Endothelial cell of umbilical vein (primary cell): ENCODE results near the gene GJB5. TPM values are rescaled to one million over a fixed set of nuclear protein-coding genes. Genes with fewer than 3 reads are reported as not detected.

Experiments
- BruUV-seq: library from RNA; stranded (reverse); fragments of 400-500 nt; replicated peaks from 2 replicates; lab custom pipeline; 2021; lab: Mats Ljungman, UMichigan
- CTCF ChIA-PET: fragments of 300-600, 350-600 bp; sonication (Branson Sonifier 250); formaldehyde crosslinking; loops from one replicate; lab custom pipeline; 2021; ENCODE audit warnings: antibody characterized with exemption, inconsistent platforms; lab: Charles Lee
- POLR2A ChIA-PET: fragments of 300-600, 350-600 bp; sonication (Branson Sonifier 250); formaldehyde crosslinking; loops from one replicate; lab custom pipeline; 2021; ENCODE audit warnings: antibody characterized with exemption, inconsistent platforms; lab: Charles Lee
- DNase-seq: peaks from one replicate; pipeline ENCODE4 v3.0.0-alpha.2; 2011; ENCODE audit warnings: low read depth, low spot score
- FAIRE-seq: peaks from 2 replicates; lab custom pipeline; 2011; peaks lifted over from hg19 to GRCh38; lab: Jason Lieb, UNC
- H2AFZ ChIP-seq: 2 replicates; pipeline ENCODE4 v1.6.0; 2012; ENCODE audit warnings: low read depth, low read length, control low read depth, inconsistent platforms
- H3K27ac ChIP-seq: 2 replicates; pipeline ENCODE4 v1.5.1; 2011; ENCODE audit warnings: low read depth, mild to moderate bottlenecking, control low read depth, low read length, moderate library complexity; ENCODE audit not compliant: insufficient read depth
- H3K27me3 ChIP-seq, 2 experiments: 2 replicates each; pipeline versions ENCODE4 v1.6.0 to v1.6.1; 2011; ENCODE audit warnings: low read length in 2 of 2, mixed read lengths in 1 of 2; ENCODE audit not compliant: control insufficient read depth in 2 of 2, insufficient read depth in 2 of 2
- H3K36me3 ChIP-seq, 2 experiments: 2 replicates in 1 of 2; 3 replicates in 1 of 2; pipeline ENCODE4 v1.5.1; 2011; ENCODE audit warnings: low read length in 2 of 2, mild to moderate bottlenecking in 1 of 2, moderate library complexity in 1 of 2; ENCODE audit not compliant: control insufficient read depth in 2 of 2, insufficient read depth in 2 of 2; ENCODE audit errors: extremely low read depth in 1 of 2
- H3K4me1 ChIP-seq: 3 replicates; pipeline ENCODE4 v1.5.1; 2011; ENCODE audit warnings: mild to moderate bottlenecking, low read length; ENCODE audit not compliant: control insufficient read depth, insufficient read depth; ENCODE audit errors: extremely low read depth
- H3K4me2 ChIP-seq: 2 replicates; pipeline ENCODE4 v1.6.1; 2011; ENCODE audit warnings: low read length, control low read depth, mixed read lengths; ENCODE audit not compliant: insufficient read depth
- H3K4me3 ChIP-seq, 3 experiments: fragments of 200-600 bp in 1 of 3; sonication (generic), shearing (Covaris generic) in 1 of 3; replicated peaks in 1 of 3; 2 replicates each; pipeline ENCODE4 v1.5.1; 2011 to 2016; ENCODE audit warnings: control low read depth in 3 of 3, low read length in 3 of 3, mild to moderate bottlenecking in 2 of 3, inconsistent platforms in 1 of 3, low read depth in 1 of 3, moderate library complexity in 1 of 3; ENCODE audit not compliant: insufficient read depth in 1 of 3
- H3K79me2 ChIP-seq: 2 replicates; pipeline ENCODE4 v1.6.0; 2012; ENCODE audit warnings: low read length, inconsistent platforms; ENCODE audit not compliant: control insufficient read depth, insufficient read depth
- H3K9ac ChIP-seq: replicated peaks from 2 replicates; pipeline ENCODE3; 2011; ENCODE audit warnings: low read length, control low read depth; ENCODE audit not compliant: insufficient read depth; ENCODE audit errors: extremely low read depth
- H3K9me1 ChIP-seq: replicated peaks from 3 replicates; pipeline ENCODE4 v1.6.0; 2011; ENCODE audit warnings: mild to moderate bottlenecking, low read length; ENCODE audit not compliant: control insufficient read depth, insufficient read depth; ENCODE audit errors: extremely low read depth
- H3K9me3 ChIP-seq: replicated peaks from 2 replicates; pipeline ENCODE4 v1.5.1; 2012; ENCODE audit warnings: low read length, inconsistent platforms; ENCODE audit not compliant: control insufficient read depth, insufficient read depth
- H4K20me1 ChIP-seq: replicated peaks from 2 replicates; pipeline ENCODE3; 2011; ENCODE audit warnings: mild to moderate bottlenecking, low read length; ENCODE audit not compliant: control insufficient read depth, insufficient read depth; ENCODE audit errors: extremely low read depth
- CTCF ChIP-seq, 2 donors: IDR thresholded peaks; 1 replicate in 1 of 2; 2 replicates in 1 of 2; pipeline ENCODE4 v1.5.1; 2011; ENCODE audit warnings: low read length in 2 of 2, mild to moderate bottlenecking in 2 of 2, moderate library complexity in 2 of 2, control low read depth in 1 of 2, inconsistent platforms in 1 of 2, low read depth in 1 of 2; ENCODE audit not compliant: insufficient read depth in 1 of 2; ENCODE audit errors: extremely low read depth in 1 of 2
- EZH2 ChIP-seq: IDR thresholded peaks from 2 replicates; pipeline ENCODE4 v1.6.1; 2012; ENCODE audit warnings: borderline replicate concordance, low read depth, mild to moderate bottlenecking, moderate library complexity, low read length, inconsistent platforms; ENCODE audit not compliant: severe bottlenecking
- FOS ChIP-seq: IDR thresholded peaks from 2 replicates; pipeline ENCODE4 v1.6.1; 2011; ENCODE audit warnings: mild to moderate bottlenecking, low read length, moderate library complexity, borderline replicate concordance; ENCODE audit not compliant: insufficient read depth
- GATA2 ChIP-seq: IDR thresholded peaks from 2 replicates; pipeline ENCODE4 v1.7.0; 2011; ENCODE audit warnings: low read depth, mild to moderate bottlenecking, moderate library complexity, mixed read lengths, low read length; ENCODE audit not compliant: insufficient read length, insufficient read depth
- JUN ChIP-seq: IDR thresholded peaks from 2 replicates; pipeline ENCODE4 v1.6.1; 2011; ENCODE audit warnings: borderline replicate concordance, low read depth; ENCODE audit not compliant: insufficient read length, insufficient read depth
- MYC ChIP-seq: IDR thresholded peaks from one replicate; pipeline ENCODE4 v1.6.1; 2011; ENCODE audit warnings: mild to moderate bottlenecking, low read depth, low read length
- POLR2A ChIP-seq: IDR thresholded peaks from 2 replicates; pipeline ENCODE4 v1.6.1; 2012; ENCODE audit warnings: low read depth, mild to moderate bottlenecking, control low read depth, low read length
- POLR2AphosphoS5 ChIP-seq: IDR thresholded peaks from 2 replicates; pipeline ENCODE4 v1.6.1; 2012; ENCODE audit warnings: low read depth, mild to moderate bottlenecking, control low read depth, low read length, moderate library complexity; ENCODE audit not compliant: insufficient read depth
- dilution Hi-C: fragments of 300-500 bp; cut with MboI; formaldehyde crosslinking; loops from one replicate; pipeline ENCODE4 v1.15.0; 2019; ENCODE audit warnings: low sequenced_read_pairs; ENCODE audit not compliant: extremely low pct_ligation_motif_present
- intact Hi-C: fragments of 100-400 bp; cut with micrococcal nuclease; formaldehyde crosslinking; loops from one replicate; pipeline ENCODE4 v1.10.0; 2022
- polyA plus RNA-seq, 4 experiments: library from polyadenylated mRNA; depleted of rRNA in 3 of 4; stranded (reverse) in 3 of 4; unstranded in 1 of 4; fragments of >200 nt; gene quantifications; 2 replicates each; pipeline versions ENCODE4 v1.2.1 to v1.2.3, GENCODE V29; 2011 to 2012; ENCODE audit warnings: missing spikeins in 1 of 4
- total RNA-seq: library from RNA; stranded (reverse); gene quantifications from 2 replicates; pipeline ENCODE4 v1.2.3, GENCODE V29; 2021
- TF ChIP-seq, protein P1 (sequence below): IDR thresholded peaks from 2 replicates; pipeline ENCODE4 v1.6.1; 2011; ENCODE audit not compliant: insufficient read depth, insufficient read length

The GJB5 gene
- total and polyA plus RNA-seq, 2 donors (not counting 3 experiments of a cell fraction or from before 2014, with no cell fraction given) = not detected

DNA sequence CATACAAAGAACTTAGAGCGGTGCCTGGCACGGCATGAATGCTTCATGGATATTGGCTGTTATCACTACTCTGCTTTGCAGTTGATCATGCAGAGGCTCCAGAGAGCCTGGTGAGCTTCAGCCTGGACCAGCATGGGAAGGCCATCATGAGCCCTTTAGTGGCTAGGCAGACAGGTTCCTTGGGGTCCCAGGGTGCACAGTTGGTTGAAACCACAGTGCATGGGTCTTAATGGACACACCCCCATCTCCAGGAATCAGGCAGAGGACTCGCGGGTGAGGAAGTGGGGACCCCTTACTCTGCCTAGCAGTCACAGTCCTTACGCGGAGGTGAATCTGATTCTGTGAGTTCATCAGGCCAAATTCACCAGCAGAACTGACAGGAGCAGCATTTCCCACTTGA, 1.1 kb downstream of the GJB5 start:
- no TSS peak for BruUV-seq
- H3K36me3 ChIP-seq = no peaks in the 10 kb centered on the region
- H3K9ac ChIP-seq = no peak overlapping the region
- no peaks in the 10 kb centered on the region for H3K79me2 ChIP-seq
- H3K27ac ChIP-seq = no peak overlapping the region
- H3K4me2 ChIP-seq = no peak overlapping the region
- TF ChIP-seq POLR2A (no peak), MYC (no peak), FOS (no peak), GATA2 (no peak), CTCF (IDR thresholded peaks at IDR 0.05; ENCODE audit: extremely low read depth in 1 of 2, insufficient read depth in 1 of 2, low read depth in 1 of 2, low read length in 2 of 2) (no peak), EZH2 (no peak), JUN (no peak), POLR2AphosphoS5 (no peak)
- TF ChIP-seq, protein P1, sequence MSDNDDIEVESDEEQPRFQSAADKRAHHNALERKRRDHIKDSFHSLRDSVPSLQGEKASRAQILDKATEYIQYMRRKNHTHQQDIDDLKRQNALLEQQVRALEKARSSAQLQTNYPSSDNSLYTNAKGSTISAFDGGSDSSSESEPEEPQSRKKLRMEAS = no peak
- no peaks in the 10 kb centered on the region for H4K20me1 ChIP-seq
- H2AFZ ChIP-seq = no peak overlapping the region
- DNase-seq (no peak), FAIRE-seq (no peak)
- no peaks in the 10 kb centered on the region for H3K27me3 ChIP-seq
- H3K4me3 ChIP-seq = no peak overlapping the region
- H3K9me3 ChIP-seq = no peaks in the 10 kb centered on the region
- intact Hi-C loops = no loop called here
- no peaks in the 10 kb centered on the region for H3K4me1 ChIP-seq
- ChIA-PET CTCF (no interaction called here), POLR2A (no interaction called here)
- no peaks in the 10 kb centered on the region for H3K9me1 ChIP-seq
- dilution Hi-C loops = no loop called here
